CD4-positive, alpha-beta T cell treated with Interleukin-4 for 1 hour (primary cell): ENCODE results near the gene CSF1.
"Not testable (repeated sequence)": the region's sequence is repeated elsewhere in the genome, so short reads cannot be mapped to it uniquely, and the experiment has no call there.

Experiments used
- DNase-seq, 2 donors: peaks; one replicate each; pipeline ENCODE4 v3.0.0-alpha.2; 2020 to 2022

CSF1 gene

GRCh38 chr1:109920391-109920790, 9.7 kb downstream of the CSF1 start:
- not testable (repeated sequence) for DNase-seq

GRCh38 chr1:109922326-109922725, 11.7 kb downstream of the CSF1 start:
- DNase-seq: no peak

GRCh38 chr1:109923131-109923945, 12.7 kb downstream of the CSF1 start:
- no peak for DNase-seq

GRCh38 chr1:109923946-109924275, 13.3 kb downstream of the CSF1 start:
- no peak for DNase-seq

- DNase-seq: no peak
Observed at GRCh38 chr1:109924316-109924715, 13.7 kb downstream of the CSF1 start.

- DNase-seq: no peak
Observed at GRCh38 chr1:109925159-109925990, 14.7 kb downstream of the CSF1 start.

GRCh38 chr1:109926662-109927300, 16.1 kb downstream of the CSF1 start:
- DNase-seq: no peak

GRCh38 chr1:109927356-109927755, 16.7 kb downstream of the CSF1 start:
- no peak for DNase-seq

GRCh38 chr1:109927911-109928321, 17.3 kb downstream of the CSF1 start:
- DNase-seq: no peak

- DNase-seq: no peak
Observed at GRCh38 chr1:109928591-109929111, 18.0 kb downstream of the CSF1 start.

GRCh38 chr1:109929170-109929569, 18.5 kb downstream of the CSF1 start:
- no peak for DNase-seq

GRCh38 chr1:109929588-109930251, 19.1 kb downstream of the CSF1 start:
- DNase-seq: no peak

GRCh38 chr1:109930252-109930993, 19.8 kb downstream of the CSF1 start:
- no peak for DNase-seq

GRCh38 chr1:109931189-109931731, 20.6 kb downstream of the CSF1 start:
- DNase-seq: no peak

- no peak for DNase-seq
Observed at GRCh38 chr1:109931911-109932636, 21.4 kb downstream of the CSF1 start.

- no peak for DNase-seq
Observed at GRCh38 chr1:109932679-109933078, 22.0 kb downstream of the CSF1 start.

- no peak for DNase-seq
Observed at GRCh38 chr1:109933856-109934711, 23.4 kb downstream of the CSF1 start.

GRCh38 chr1:109935451-109935900, 24.8 kb downstream of the CSF1 start:
- no peak for DNase-seq

GRCh38 chr1:109937738-109938137, 27.1 kb downstream of the CSF1 start:
- DNase-seq: no peak

- DNase-seq: no peak
Observed at GRCh38 chr1:109938556-109938955, 27.9 kb downstream of the CSF1 start.
